ENCODE data around the gene PRCC. TPM values are rescaled to one million over a fixed set of nuclear protein-coding genes. Genes with fewer than 3 reads are reported as not detected.

PRCC gene
- total and polyA plus RNA-seq, 2 of the 13 experiments (the other 11 are each of a cell fraction or from before 2014, with no cell fraction given): 24.2 to 40.5 TPM

- TF ChIP-seq BCL6 (CRISPR knock-in tag; IDR thresholded peaks at IDR 0.05): peak; percentile 58; the same call in 1 of the 2 replicates
- peak; percentile 10 for TF ChIP-seq PRPF4 (IDR thresholded peaks at IDR 0.05; ENCODE audit: low read depth, low read length, poor library complexity, severe bottlenecking)
- TF ChIP-seq ZNF136 (CRISPR knock-in tag; IDR thresholded peaks at IDR 0.05; ENCODE audit: low read depth): 0 out of 2 replicates have a peak, but pooled peaks have one; percentile 65
- peak; percentile 61; the same call in 1 of the 2 replicates for TF ChIP-seq ZNF296 (CRISPR knock-in tag; conservative IDR thresholded peaks at IDR 0.05)
- no peak for TF ChIP-seq SCMH1 (CRISPR knock-in tag; IDR thresholded peaks at IDR 0.05; ENCODE audit: borderline replicate concordance)
- TF ChIP-seq DR1 (CRISPR knock-in tag; IDR thresholded peaks at IDR 0.05): peak; percentile 88
- TF ChIP-seq NFIB (CRISPR knock-in tag; IDR thresholded peaks at IDR 0.05; ENCODE audit: borderline replicate concordance): no peak
- no peak for TF ChIP-seq TBL1XR1 (IDR thresholded peaks at IDR 0.05; ENCODE audit: borderline replicate concordance, low read length, partially characterized antibody)
- TF ChIP-seq ZNF816 (CRISPR knock-in tag; IDR thresholded peaks at IDR 0.05; ENCODE audit: borderline replicate concordance): no peak
- no peak for TF ChIP-seq KLF6 (CRISPR knock-in tag; IDR thresholded peaks at IDR 0.05)
- TF ChIP-seq CHD4 (IDR thresholded peaks at IDR 0.05; ENCODE audit: borderline replicate concordance, low read length): no peak
- TF ChIP-seq ZNF407 (CRISPR knock-in tag; IDR thresholded peaks at IDR 0.05; ENCODE audit: not compliant biosample characterization): peak; percentile 55
- no peak for TF ChIP-seq SMC3 (IDR thresholded peaks at IDR 0.05; ENCODE audit: low read length)
- no peak for TF ChIP-seq TCF7 (IDR thresholded peaks at IDR 0.05; ENCODE audit: low read depth)
- TF ChIP-seq TSC22D2 (CRISPR knock-in tag; IDR thresholded peaks at IDR 0.05; ENCODE audit: borderline replicate concordance): peak; percentile 67; the same call in 1 of the 2 replicates
- TF ChIP-seq ZBTB49 (CRISPR knock-in tag; IDR thresholded peaks at IDR 0.05; ENCODE audit: borderline replicate concordance): no peak
- TF ChIP-seq ZNF652 (CRISPR knock-in tag; IDR thresholded peaks at IDR 0.05; ENCODE audit: borderline replicate concordance, low read depth): no peak
Observed at GRCh38 chr1:156740741-156741480, 26.4 kb upstream of the PRCC start, which contains the start of gene MRPL24 (continued).
